Skeletal muscle tissue (tissue), 4 donors: ENCODE measurements around the gene ZNF593. TPM values are rescaled to one million over a fixed set of nuclear protein-coding genes. Genes with fewer than 3 reads are reported as not detected.

Experiments
- H3K27ac ChIP-seq: one replicate; pipeline ENCODE4 v1.7.0; 2013; ENCODE audit warnings: mild to moderate bottlenecking, low read depth, low read length, inconsistent platforms
- H3K27me3 ChIP-seq, 3 donors: one replicate each; pipeline ENCODE4 v1.7.0; 2013; ENCODE audit warnings: low read length in 3 of 3; ENCODE audit not compliant: control insufficient read depth in 3 of 3, insufficient read depth in 3 of 3
- H3K36me3 ChIP-seq, 3 donors: one replicate each; pipeline ENCODE4 v1.7.0; 2013; ENCODE audit warnings: low read length in 3 of 3; ENCODE audit not compliant: control insufficient read depth in 3 of 3, insufficient read depth in 3 of 3
- H3K4me1 ChIP-seq, 3 donors: one replicate each; pipeline ENCODE4 v1.7.0; 2013; ENCODE audit warnings: low read length in 3 of 3, mild to moderate bottlenecking in 3 of 3; ENCODE audit not compliant: control insufficient read depth in 3 of 3, insufficient read depth in 3 of 3
- H3K4me3 ChIP-seq, 3 donors: one replicate each; pipeline ENCODE4 v1.7.0; 2013; ENCODE audit warnings: low read length in 3 of 3
- H3K9ac ChIP-seq, 3 donors: one replicate each; pipeline ENCODE4 v1.7.0; 2013; ENCODE audit warnings: low read length in 3 of 3, mild to moderate bottlenecking in 3 of 3, moderate library complexity in 2 of 3, low read depth in 1 of 3
- H3K9me3 ChIP-seq, 3 donors: one replicate each; pipeline ENCODE4 v1.7.0; 2013; ENCODE audit warnings: low read length in 3 of 3; ENCODE audit not compliant: control insufficient read depth in 3 of 3
- total RNA-seq: library from RNA; depleted of rRNA; stranded (reverse); fragments of >200 nt; gene quantifications from one replicate; pipeline ENCODE4 v1.2.3, GENCODE V29; 2014
- donor health status: Osteomylitis.

Gene ZNF593
- 21.9 TPM for total RNA-seq

DNA sequence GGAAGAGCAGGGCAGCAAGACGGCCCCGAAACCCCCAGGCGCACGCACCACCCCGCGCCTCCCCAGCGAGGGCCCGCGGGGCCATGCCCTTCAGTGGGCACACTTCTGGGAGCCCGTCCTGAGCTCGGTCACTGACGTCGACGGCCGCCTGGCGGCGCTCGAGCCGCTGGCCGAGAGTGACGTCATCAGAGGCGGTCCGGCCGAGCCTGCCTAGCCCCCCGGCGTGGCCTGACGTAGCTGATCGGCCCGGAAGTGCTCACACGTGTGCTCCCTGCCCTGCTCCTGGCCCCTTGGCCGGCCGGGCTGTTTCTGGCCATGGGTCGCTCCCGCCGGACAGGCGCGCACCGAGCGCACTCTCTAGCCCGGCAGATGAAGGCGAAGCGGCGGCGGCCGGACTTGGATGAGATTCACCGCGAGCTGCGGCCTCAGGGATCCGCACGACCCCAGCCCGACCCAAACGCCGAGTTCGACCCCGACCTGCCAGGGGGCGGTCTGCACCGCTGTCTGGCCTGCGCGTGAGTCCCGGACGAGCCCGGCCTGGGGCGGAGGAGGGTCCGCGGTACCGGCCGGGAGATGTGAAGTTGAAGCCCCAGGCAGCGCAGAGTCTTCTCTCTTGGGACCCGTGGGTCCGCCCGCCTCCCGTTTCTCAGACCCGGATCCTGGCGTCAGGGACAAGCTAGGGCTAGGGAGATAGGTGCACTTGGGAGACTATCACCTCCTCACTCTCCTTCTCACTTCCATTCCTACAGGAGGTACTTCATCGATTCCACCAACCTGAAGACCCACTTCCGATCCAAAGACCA lies at the start of gene ZNF593:
Gene ZNF593, plus strand, starts transcription at position 240 of the 803 bp plus-strand sequence. Its CDS starts 76 bp downstream, at position 316.
- Histone ChIP-seq H3K27me3 (no peaks in the 10 kb centered on the region), H3K36me3 (peaks cover 0 to 9% (median 5%) of the 10 kb centered on the region in 3 donors), H3K9ac (peak within 1 kb of the TSS; percentile 87 to 98 (median 94)), H3K4me3 (peak within 1 kb of the TSS; percentile 74 to 91 (median 85)), H3K27ac (peak within 1 kb of the TSS; percentile 92), H3K9me3 (no peaks in the 10 kb centered on the region), H3K4me1 (peaks cover 24 to 32% (median 26%) of the 10 kb centered on the region in 3 donors)

DNA sequence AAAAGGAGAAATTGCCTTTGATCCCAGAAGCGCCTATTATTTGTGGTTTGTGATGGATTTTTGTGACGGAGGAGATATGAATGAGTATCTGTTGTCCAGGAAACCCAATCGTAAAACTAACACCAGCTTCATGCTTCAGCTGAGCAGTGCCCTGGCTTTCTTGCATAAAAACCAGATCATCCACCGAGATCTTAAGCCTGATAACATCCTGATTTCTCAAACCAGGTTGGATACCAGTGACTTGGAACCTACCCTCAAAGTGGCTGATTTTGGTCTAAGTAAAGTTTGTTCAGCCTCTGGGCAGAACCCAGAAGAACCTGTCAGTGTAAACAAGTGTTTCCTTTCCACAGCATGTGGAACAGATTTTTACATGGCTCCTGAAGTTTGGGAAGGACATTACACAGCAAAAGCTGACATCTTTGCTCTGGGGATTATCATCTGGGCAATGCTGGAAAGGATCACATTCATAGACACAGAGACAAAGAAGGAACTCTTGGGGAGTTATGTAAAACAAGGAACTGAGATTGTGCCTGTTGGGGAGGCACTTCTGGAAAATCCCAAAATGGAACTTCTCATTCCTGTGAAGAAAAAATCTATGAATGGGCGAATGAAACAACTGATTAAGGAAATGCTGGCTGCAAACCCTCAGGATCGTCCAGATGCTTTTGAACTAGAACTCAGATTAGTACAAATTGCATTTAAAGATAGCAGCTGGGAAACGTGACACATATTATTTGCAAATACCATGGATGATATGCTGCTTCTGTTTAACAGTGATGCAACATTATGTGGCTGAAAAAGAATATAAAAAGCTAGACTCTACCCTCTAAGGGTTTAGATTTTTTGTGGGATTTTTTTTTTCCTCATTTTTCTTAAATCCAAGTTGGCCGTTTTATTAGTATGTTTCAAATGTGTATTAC lies 47.6 kb upstream of the ZNF593 start:
- Histone ChIP-seq H3K4me3 (no peak overlapping the region), H3K9me3 (no peaks in the 10 kb centered on the region), H3K27ac (peak overlapping the region; percentile 43), H3K4me1 (peaks cover 19 to 32% (median 19%) of the 10 kb centered on the region in 3 donors), H3K36me3 (peaks cover 5 to 29% (median 12%) of the 10 kb centered on the region in 3 donors), H3K27me3 (no peaks in the 10 kb centered on the region), H3K9ac (peak overlapping the region in 1 of 3 donors; percentile 5)

DNA sequence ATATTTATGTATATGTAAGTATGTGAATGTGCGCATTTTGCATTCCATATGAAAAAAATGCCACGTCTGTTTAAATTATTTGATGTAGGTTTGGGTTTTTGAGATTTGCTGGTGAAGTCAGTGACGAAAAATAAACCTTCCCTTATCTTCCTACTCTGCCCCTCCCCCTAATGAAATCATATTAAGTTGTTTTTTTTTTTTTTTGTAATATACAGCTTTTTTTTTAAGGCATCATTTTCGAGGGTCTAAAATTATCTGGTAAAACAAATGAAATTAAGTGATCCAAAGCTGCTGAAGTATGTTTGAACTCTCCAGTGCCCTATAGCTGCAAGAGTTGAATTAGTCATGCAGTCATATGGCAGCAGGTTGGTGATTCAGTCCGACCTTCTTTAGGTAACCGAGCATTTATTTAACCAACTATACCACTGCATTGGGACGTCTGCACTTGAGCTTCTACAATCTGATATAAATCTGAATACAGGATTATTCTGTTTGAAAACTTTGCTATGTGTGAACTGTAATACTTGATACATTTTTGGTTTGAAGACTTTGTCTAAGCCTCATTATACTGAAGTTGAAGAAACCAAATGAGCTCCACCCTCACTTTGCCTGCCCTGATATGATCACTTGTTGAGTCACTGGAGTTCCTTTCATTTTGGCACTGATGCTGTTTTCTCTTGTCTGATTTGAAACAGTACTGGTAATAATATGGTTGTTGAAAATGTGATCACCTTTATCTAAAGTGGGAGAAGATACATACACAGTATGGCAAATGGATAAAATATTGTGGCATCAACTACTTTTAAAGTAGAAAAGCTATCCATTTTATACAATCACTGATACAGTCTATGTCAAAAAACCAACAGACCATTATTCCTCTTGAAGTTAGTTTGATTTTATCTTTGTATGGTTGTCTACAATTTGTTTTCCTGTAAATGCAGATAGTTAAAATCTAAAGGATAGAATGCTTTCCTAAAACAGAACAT lies 46.4 kb upstream of the ZNF593 start:
- Histone ChIP-seq H3K27me3 (no peaks in the 10 kb centered on the region), H3K27ac (peak overlapping the region; percentile 67), H3K4me3 (no peak overlapping the region), H3K9ac (peak overlapping the region in 1 of 3 donors; percentile 34), H3K36me3 (peaks cover 5 to 22% (median 8%) of the 10 kb centered on the region in 3 donors), H3K4me1 (peaks cover 22 to 37% (median 28%) of the 10 kb centered on the region in 3 donors), H3K9me3 (no peaks in the 10 kb centered on the region)

DNA sequence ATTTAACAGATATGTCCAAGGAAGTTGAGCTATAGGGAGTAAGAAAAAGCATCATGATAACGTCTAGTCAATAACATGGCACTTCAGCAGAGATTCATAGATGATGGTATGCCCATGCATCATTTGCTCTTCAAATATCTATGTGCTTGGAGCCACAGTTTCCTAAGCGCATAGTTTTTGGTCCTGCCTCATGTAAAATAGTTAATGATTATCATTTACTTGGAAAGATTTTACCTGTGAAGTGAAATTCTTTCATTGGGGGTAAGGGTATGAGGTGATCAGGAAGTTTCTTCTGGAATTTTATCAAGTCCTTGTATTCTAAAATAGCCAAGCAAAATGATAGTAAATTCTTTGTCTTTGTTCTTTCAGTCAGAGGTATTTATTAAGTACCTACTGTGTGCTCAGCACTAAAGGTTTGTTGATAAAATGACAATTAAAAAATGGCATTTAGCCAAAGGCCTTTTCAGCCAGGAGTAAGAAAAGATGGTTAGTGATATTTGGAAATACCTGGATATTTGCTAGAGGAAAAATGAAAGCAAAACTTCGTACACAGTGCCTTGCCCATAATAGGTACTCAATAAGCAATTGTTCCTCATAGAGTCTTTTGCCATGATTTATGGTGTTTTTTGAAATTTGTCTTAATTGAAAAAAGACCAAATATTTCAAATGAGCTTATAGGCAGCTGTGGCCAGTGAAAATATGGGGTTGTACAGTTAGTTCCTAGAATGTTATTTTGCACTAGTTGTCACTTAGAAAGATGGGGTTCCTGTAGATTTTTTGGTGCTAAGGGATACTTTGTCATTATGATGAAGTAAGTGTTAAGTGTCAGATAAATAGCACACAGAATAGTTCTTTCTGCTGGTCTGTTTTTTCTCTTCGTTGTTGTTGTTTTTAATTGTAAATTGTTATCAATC lies 45.0 kb upstream of the ZNF593 start:
- H3K36me3 ChIP-seq, result peaks cover 0 to 12% (median 0%) of the 10 kb centered on the region in 3 donors
- H3K27ac ChIP-seq, result no peak overlapping the region
- H3K9me3 ChIP-seq, result no peaks in the 10 kb centered on the region
- H3K9ac ChIP-seq, result no peak overlapping the region
- no peak overlapping the region for H3K4me3 ChIP-seq
- H3K27me3 ChIP-seq, result no peaks in the 10 kb centered on the region
- peaks cover 25 to 42% (median 30%) of the 10 kb centered on the region in 3 donors for H3K4me1 ChIP-seq

DNA sequence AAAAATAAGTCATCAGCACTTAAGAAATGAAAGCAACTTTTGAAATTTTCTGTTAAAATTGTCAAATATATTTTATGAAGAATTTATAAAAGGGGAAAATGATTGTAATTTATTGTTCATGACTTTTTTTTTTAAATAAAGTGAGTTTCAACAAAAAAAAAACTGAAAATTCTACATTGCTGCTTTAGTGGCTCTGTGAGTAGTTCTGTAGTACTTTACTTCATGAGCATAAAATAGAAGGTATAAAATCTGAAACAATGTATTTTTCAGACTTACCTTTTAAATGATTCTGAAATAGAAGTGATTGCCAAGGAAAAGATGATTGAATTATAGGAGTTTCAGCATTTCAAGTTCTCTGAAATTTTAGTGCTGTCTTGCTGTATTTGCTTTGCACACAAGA lies 44.3 kb upstream of the ZNF593 start:
- Histone ChIP-seq H3K4me1 (peaks cover 25 to 38% (median 30%) of the 10 kb centered on the region in 3 donors), H3K27ac (no peak overlapping the region), H3K36me3 (peaks cover 0 to 11% (median 0%) of the 10 kb centered on the region in 3 donors)

DNA sequence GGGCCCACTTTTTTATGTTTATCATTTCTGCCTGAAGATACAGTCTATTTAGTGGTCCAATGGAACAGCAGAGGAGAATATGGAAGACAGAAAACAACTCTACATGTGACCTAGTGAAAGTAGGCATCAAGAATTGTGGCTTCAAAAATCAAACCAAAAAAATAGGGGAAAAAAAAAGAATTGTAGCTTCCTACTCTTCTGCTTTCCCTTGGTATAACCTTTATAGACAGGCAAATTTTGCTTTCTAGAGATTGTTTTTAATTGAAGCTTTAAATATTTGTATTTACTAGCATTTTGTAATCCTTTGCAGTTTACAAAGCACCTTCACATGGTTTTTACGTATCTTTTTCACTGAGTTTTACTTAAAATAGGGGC lies 43.8 kb upstream of the ZNF593 start:
- Histone ChIP-seq H3K9ac (no peak overlapping the region), H3K36me3 (peaks cover 0 to 10% (median 0%) of the 10 kb centered on the region in 3 donors), H3K27me3 (no peaks in the 10 kb centered on the region), H3K4me1 (peaks cover 25 to 40% (median 30%) of the 10 kb centered on the region in 3 donors), H3K9me3 (no peaks in the 10 kb centered on the region), H3K27ac (no peak overlapping the region), H3K4me3 (no peak overlapping the region)

More for the DNA sequence above, 44.3 kb upstream of the ZNF593 start:
- Histone ChIP-seq H3K4me3 (no peak overlapping the region), H3K9ac (no peak overlapping the region), H3K9me3 (no peaks in the 10 kb centered on the region), H3K27me3 (no peaks in the 10 kb centered on the region)

DNA sequence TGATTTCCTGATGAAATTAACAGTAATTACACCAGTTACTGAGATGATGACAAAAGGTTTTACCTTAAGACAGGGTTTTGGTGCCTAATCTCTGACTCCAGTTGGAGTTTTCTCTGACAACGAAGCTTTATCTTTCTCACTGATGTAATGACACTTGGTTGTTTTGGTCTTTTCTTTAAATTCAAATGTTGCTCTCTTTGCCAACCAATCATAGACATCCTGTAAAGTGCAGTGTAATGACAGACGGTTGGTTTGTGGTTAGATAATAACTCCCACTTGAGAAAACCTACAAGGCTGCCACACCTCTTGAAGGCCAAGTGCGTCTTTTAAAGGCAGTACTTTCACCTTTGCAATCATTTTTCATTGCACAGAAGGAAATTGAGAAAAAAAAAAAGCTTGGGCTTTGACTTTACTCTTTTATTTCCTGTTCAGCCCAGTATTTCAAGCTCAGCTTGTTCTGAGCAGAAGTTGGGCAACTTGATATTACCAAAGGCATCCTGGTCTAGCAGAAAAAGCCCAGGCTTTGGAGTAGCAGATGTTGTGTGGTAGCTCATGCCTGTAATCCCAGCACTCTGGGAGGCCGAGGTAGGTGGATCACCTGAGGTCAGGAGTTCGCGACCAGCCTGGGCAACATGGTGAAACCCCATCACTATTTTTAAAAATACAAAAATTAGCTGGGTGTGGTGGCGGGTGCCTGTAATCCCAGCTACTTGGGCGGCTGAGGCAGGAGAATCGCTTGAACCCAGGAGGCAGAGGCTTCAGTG lies 43.2 kb upstream of the ZNF593 start:
- Histone ChIP-seq H3K27me3 (no peaks in the 10 kb centered on the region), H3K4me1 (peaks cover 21 to 38% (median 27%) of the 10 kb centered on the region in 3 donors), H3K9me3 (no peaks in the 10 kb centered on the region), H3K4me3 (no peak overlapping the region), H3K27ac (peak overlapping the region; percentile 13), H3K9ac (no peak overlapping the region), H3K36me3 (peaks cover 0 to 10% (median 0%) of the 10 kb centered on the region in 3 donors)
